GM21529 (cell line): ENCODE data around the gene MVB12B.
"Not testable (repeated sequence)": the region's sequence is repeated elsewhere in the genome, so short reads cannot be mapped to it uniquely, and the experiment has no call there.

Source experiments
- ATAC-seq: cut with Tn5 transposase; IDR thresholded peaks from one replicate; pipeline ENCODE4 v1.9.1; 2021; ENCODE audit not compliant: unreplicated experiment

The MVB12B gene

DNA sequence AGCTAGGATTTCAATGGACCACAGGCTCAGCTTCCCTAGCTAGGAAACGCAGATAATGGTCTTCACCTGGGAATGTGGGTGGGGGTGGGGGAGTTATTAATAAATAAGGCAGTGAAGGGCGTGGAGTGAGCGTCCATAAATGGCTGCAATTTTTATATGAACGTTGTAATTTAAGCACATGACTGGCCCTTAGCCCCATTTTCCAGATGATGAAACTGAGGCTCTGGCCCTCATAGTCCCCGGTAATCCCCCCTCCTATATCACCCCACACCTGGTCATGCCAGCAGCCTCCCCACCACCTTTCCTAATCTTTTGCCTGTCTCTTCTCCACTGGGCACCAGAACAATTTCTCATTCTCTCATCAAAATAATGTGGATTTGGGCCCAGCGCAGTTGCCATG, 225.2 kb downstream of the MVB12B start:
- no peak for ATAC-seq

DNA sequence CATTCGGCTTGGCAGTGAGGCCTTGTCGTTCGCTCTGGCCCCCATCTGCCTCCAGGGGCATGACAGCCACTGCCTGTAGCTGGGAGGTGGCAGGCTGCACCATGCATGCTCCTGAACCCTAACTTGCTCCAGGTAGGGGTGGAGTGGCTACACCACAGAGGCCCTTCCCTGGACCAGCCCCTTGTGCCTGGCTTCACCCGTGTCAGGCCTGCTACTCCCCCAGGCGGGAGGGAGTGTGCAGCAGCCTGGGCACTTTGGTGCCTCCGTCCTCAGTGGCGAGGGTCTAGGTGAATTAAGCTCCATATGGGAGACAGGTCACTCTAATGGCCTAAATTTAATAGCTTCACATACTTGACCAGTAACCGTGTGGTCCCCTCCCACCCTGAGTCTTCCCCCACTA, 227.7 kb downstream of the MVB12B start:
- ATAC-seq: no peak

DNA sequence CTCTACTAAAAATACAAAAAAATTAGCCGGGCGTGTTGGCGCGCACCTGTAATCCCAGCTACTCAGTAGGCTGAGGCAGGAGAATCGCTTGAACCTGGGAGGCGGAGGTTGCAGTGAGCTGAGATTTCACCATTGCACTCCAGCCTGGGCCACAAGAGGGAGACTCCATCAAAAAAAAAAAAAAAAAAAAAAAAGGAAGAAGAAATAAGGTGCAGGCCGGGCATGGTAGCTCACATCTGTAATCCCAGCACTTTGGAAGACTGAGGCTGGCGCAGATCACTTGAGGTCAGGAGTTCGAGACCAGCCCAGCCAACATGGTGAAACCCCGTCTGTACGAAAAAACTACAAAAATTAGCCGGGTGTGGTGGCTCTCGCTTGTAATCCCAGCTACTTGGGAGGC, 228.8 kb downstream of the MVB12B start:
- not testable (repeated sequence) for ATAC-seq
